HEK293 (cell line): Measurements from ENCODE around the gene THRAP3.
A peak's percentile ranks its signal among the peaks of the same experiment; 100 is the strongest.

Experiments used
- CTCF ChIA-PET: fragments of 350-600 bp; formaldehyde crosslinking; extraction: SDS; loops from one replicate; lab custom pipeline; 2021; ENCODE audit warnings: antibody characterized with exemption; lab: Yijun Ruan, JAX
- POLR2A ChIA-PET: fragments of 300-600 bp; formaldehyde crosslinking; extraction: SDS; loops from one replicate; lab custom pipeline; 2020; ENCODE audit warnings: antibody characterized with exemption, inconsistent platforms; lab: Yijun Ruan, JAX
- H3K27ac ChIP-seq: fragments of 200-500 bp; sonication (Bioruptor generic); 2 replicates; pipeline ENCODE4 v1.5.1; 2014; ENCODE audit warnings: low read depth, low read length, control low read depth, inconsistent platforms; ENCODE audit errors: extremely low read depth
- H3K36me3 ChIP-seq, 2 experiments: fragments of 200-500 bp in 1 of 2; sonication (Bioruptor generic) in 1 of 2; 1 replicate in 1 of 2; 2 replicates in 1 of 2; pipeline ENCODE4 v1.5.1; 2014 to 2017; ENCODE audit warnings: inconsistent platforms in 2 of 2, low read length in 2 of 2; ENCODE audit not compliant: control insufficient read depth in 2 of 2, insufficient read depth in 1 of 2
- H3K4me1 ChIP-seq: fragments of 200-500 bp; sonication (Bioruptor generic); 2 replicates; pipeline ENCODE4 v1.5.1; 2014; ENCODE audit warnings: mild to moderate bottlenecking, low read length, inconsistent platforms; ENCODE audit not compliant: control insufficient read depth, insufficient read depth
- H3K4me3 ChIP-seq: 2 replicates; pipeline ENCODE4 v1.5.1; 2011; ENCODE audit warnings: low read depth, mild to moderate bottlenecking, control low read depth, low read length, moderate library complexity
- H3K9me3 ChIP-seq: fragments of 200-500 bp; sonication (Bioruptor generic); 2 replicates; pipeline ENCODE4 v1.5.1; 2014; ENCODE audit warnings: low read depth, low read length, inconsistent platforms; ENCODE audit not compliant: control insufficient read depth, insufficient read depth
- HIC1 ChIP-seq: fragments of 450-650 bp; formaldehyde crosslinking; IDR thresholded peaks from 2 replicates; pipeline ENCODE4 v1.5.1; 2016; ENCODE audit warnings: missing biosample characterization, missing genetic modification characterization
- KLF17 ChIP-seq: fragments of 450-650 bp; formaldehyde crosslinking; IDR thresholded peaks from 2 replicates; pipeline ENCODE4 v1.5.1; 2016; ENCODE audit warnings: missing biosample characterization, missing genetic modification characterization
- KLF9 ChIP-seq: fragments of 450-650 bp; formaldehyde crosslinking; IDR thresholded peaks from 2 replicates; pipeline ENCODE4 v1.5.1; 2016; ENCODE audit warnings: missing biosample characterization, missing genetic modification characterization, low read depth
- PATZ1 ChIP-seq: fragments of 450-650 bp; formaldehyde crosslinking; IDR thresholded peaks from 2 replicates; pipeline ENCODE4 v1.5.1; 2016; ENCODE audit warnings: missing biosample characterization, missing genetic modification characterization
- SP2 ChIP-seq: fragments of 450-650 bp; formaldehyde crosslinking; IDR thresholded peaks from 2 replicates; pipeline ENCODE4 v1.5.1; 2016; ENCODE audit warnings: missing biosample characterization, missing genetic modification characterization
- SP3 ChIP-seq: fragments of 450-650 bp; formaldehyde crosslinking; IDR thresholded peaks from 2 replicates; pipeline ENCODE4 v1.5.1; 2016; ENCODE audit warnings: missing biosample characterization, missing genetic modification characterization
- WT1 ChIP-seq: fragments of 450-650 bp; formaldehyde crosslinking; IDR thresholded peaks from 2 replicates; pipeline ENCODE4 v1.5.1; 2016; ENCODE audit warnings: missing biosample characterization, missing genetic modification characterization
- ZFP37 ChIP-seq: fragments of 450-650 bp; formaldehyde crosslinking; IDR thresholded peaks from 2 replicates; pipeline ENCODE4 v1.5.1; 2016; ENCODE audit warnings: missing biosample characterization, missing genetic modification characterization
- ZFP41 ChIP-seq: fragments of 450-650 bp; formaldehyde crosslinking; IDR thresholded peaks from 2 replicates; pipeline ENCODE4 v1.5.1; 2016; ENCODE audit warnings: missing biosample characterization, missing genetic modification characterization, borderline replicate concordance
- ZIC2 ChIP-seq: fragments of 450-650 bp; formaldehyde crosslinking; IDR thresholded peaks from 2 replicates; pipeline ENCODE4 v1.5.1; 2016; ENCODE audit warnings: missing biosample characterization, missing genetic modification characterization
- ZNF19 ChIP-seq: fragments of 450-650 bp; formaldehyde crosslinking; IDR thresholded peaks from 2 replicates; pipeline ENCODE4; 2016; ENCODE audit warnings: missing biosample characterization, missing genetic modification characterization, low read depth
- ZNF2 ChIP-seq: fragments of 450-650 bp; formaldehyde crosslinking; IDR thresholded peaks from 2 replicates; pipeline ENCODE4 v1.5.1; 2016; ENCODE audit warnings: missing biosample characterization, missing genetic modification characterization
- ZNF223 ChIP-seq: fragments of 450-650 bp; formaldehyde crosslinking; IDR thresholded peaks from 2 replicates; pipeline ENCODE4 v1.5.1; 2016; ENCODE audit warnings: missing biosample characterization, missing genetic modification characterization
- ZNF335 ChIP-seq: fragments of 450-650 bp; formaldehyde crosslinking; conservative IDR thresholded peaks from 2 replicates; pipeline ENCODE4 v1.5.1; 2016; ENCODE audit warnings: missing biosample characterization, missing genetic modification characterization
- ZNF37A ChIP-seq: fragments of 450-650 bp; IDR thresholded peaks from 2 replicates; pipeline ENCODE4 v1.5.1; 2018; ENCODE audit warnings: missing biosample characterization, missing genetic modification characterization
- ZNF398 ChIP-seq: fragments of 450-650 bp; formaldehyde crosslinking; IDR thresholded peaks from 2 replicates; pipeline ENCODE4 v1.5.1; 2017; ENCODE audit warnings: missing biosample characterization, missing genetic modification characterization
- ZNF501 ChIP-seq: fragments of 450-650 bp; formaldehyde crosslinking; IDR thresholded peaks from 2 replicates; pipeline ENCODE4 v1.5.1; 2016; ENCODE audit warnings: missing biosample characterization, missing genetic modification characterization
- ZNF521 ChIP-seq: fragments of 450-650 bp; formaldehyde crosslinking; IDR thresholded peaks from 2 replicates; pipeline ENCODE4 v1.5.1; 2017; ENCODE audit warnings: missing biosample characterization, mild to moderate bottlenecking, missing genetic modification characterization
- ZNF544 ChIP-seq: fragments of 450-650 bp; formaldehyde crosslinking; IDR thresholded peaks from 2 replicates; pipeline ENCODE4 v1.5.0; 2017; ENCODE audit warnings: missing biosample characterization, missing genetic modification characterization
- ZNF558 ChIP-seq: fragments of 450-650 bp; formaldehyde crosslinking; IDR thresholded peaks from 2 replicates; pipeline ENCODE4 v1.5.1; 2016; ENCODE audit warnings: missing biosample characterization, missing genetic modification characterization
- ZNF580 ChIP-seq: fragments of 450-650 bp; formaldehyde crosslinking; IDR thresholded peaks from 2 replicates; pipeline ENCODE4 v1.5.1; 2016; ENCODE audit warnings: missing biosample characterization, missing genetic modification characterization
- ZNF600 ChIP-seq: fragments of 450-650 bp; formaldehyde crosslinking; IDR thresholded peaks from 2 replicates; pipeline ENCODE4 v1.5.1; 2016; ENCODE audit warnings: missing biosample characterization, missing genetic modification characterization
- ZNF639 ChIP-seq: fragments of 450-650 bp; formaldehyde crosslinking; IDR thresholded peaks from 2 replicates; pipeline ENCODE4 v1.5.1; 2016; ENCODE audit warnings: missing biosample characterization, missing genetic modification characterization
- ZSCAN5A ChIP-seq: fragments of 450-650 bp; formaldehyde crosslinking; IDR thresholded peaks from 2 replicates; pipeline ENCODE4 v1.5.1; 2016; ENCODE audit warnings: missing biosample characterization, missing genetic modification characterization

Gene THRAP3

GRCh38 chr1:36322786-36323635, 98.8 kb downstream of the THRAP3 start (continued):
- no peak for TF ChIP-seq ZSCAN5A
- TF ChIP-seq KLF17 = 0 out of 2 replicates have a peak, but pooled peaks have one; percentile 41
- peak; percentile 67 for TF ChIP-seq ZNF600 (tag by site-specific recombination)
- TF ChIP-seq HIC1 = 0 out of 2 replicates have a peak, but pooled peaks have one; percentile 38
- peak; percentile 88 for TF ChIP-seq ZIC2 (tag by site-specific recombination)
- TF ChIP-seq PATZ1 (tag by site-specific recombination) = peak; percentile 71
- no peak for TF ChIP-seq ZNF521
- peak; percentile 40; the same call in 1 of the 2 replicates for TF ChIP-seq KLF9 (tag by site-specific recombination)
- TF ChIP-seq ZFP37 (tag by site-specific recombination) = no peak
- no peak for TF ChIP-seq ZNF37A (tag by site-specific recombination)
- TF ChIP-seq SP3 = peak; percentile 19; the same call in 1 of the 2 replicates
- TF ChIP-seq ZNF544 (tag by site-specific recombination) = no peak
- TF ChIP-seq ZFP41 (tag by site-specific recombination) = no peak
- no peak for TF ChIP-seq ZNF2 (tag by site-specific recombination)

- Histone ChIP-seq H3K27ac (peak within 1 kb of the TSS; percentile 58; the same call in 1 of the 2 replicates), H3K9me3 (no peaks in the 10 kb centered on the region), H3K4me1 (no peaks in the 10 kb centered on the region; the same call in 1 of the 2 replicates), H3K4me3 (peak within 1 kb of the TSS; percentile 53), H3K36me3 (peaks cover 0 to 27% of the 10 kb centered on the region in 2 experiments; a peak in 1 of 3 replicates)
- ChIA-PET POLR2A (interaction anchor here (0.6 to 2.2 kb wide), 7 partner anchors 15 to 194 kb away, joined by 3 to 11 read pairs (median 4); partner anchors contain the start of genes MAP7D1 and SH3D21), CTCF (interaction anchor here (0.6 to 1.5 kb wide), 3 partner anchors 15 to 45 kb away, joined by 3 to 5 read pairs (median 3); no protein-coding TSS in a partner anchor)
- no peak for TF ChIP-seq ZNF501 (tag by site-specific recombination)
- TF ChIP-seq ZNF558 (tag by site-specific recombination) = no peak
- no peak for TF ChIP-seq ZNF223 (tag by site-specific recombination)
- TF ChIP-seq ZNF19 (tag by site-specific recombination) = no peak
- peak; percentile 67 for TF ChIP-seq ZNF335 (tag by site-specific recombination)
- TF ChIP-seq ZNF398 (tag by site-specific recombination) = peak; percentile 82
- 0 out of 2 replicates have a peak, but pooled peaks have one; percentile 26 for TF ChIP-seq ZNF580 (tag by site-specific recombination)
- TF ChIP-seq WT1 = peak; percentile 37; the same call in 1 of the 2 replicates
- no peak for TF ChIP-seq ZNF639
- peak; percentile 42 for TF ChIP-seq SP2
- peak; percentile 20; the same call in 1 of the 2 replicates for TF ChIP-seq SP3
These were observed 99.6 kb downstream of the THRAP3 start, which contains the start of gene EVA1B for GRCh38 chr1:36323636-36324352. Gene EVA1B (minus strand): TSS chr1:36323645. CDS start chr1:36323037, 608 bp downstream.
